C4-2B (cell line): ENCODE data around the gene GMDS.

Experiments
- H3K27ac ChIP-seq: fragments of 450-650 bp; 2 replicates; pipeline ENCODE4 v1.5.1; 2017
- CTCF ChIP-seq: fragments of 450-650 bp; conservative IDR thresholded peaks from 2 replicates; pipeline ENCODE4 v1.5.1; 2017; ENCODE audit warnings: mild to moderate bottlenecking
- ZFX ChIP-seq: fragments of 450-650 bp; IDR thresholded peaks from 2 replicates; pipeline ENCODE4 v1.6.1; 2017

Gene GMDS

GRCh38 chr6:1858196-1858595 lies 387.2 kb downstream of the GMDS start:
- TF ChIP-seq ZFX (no peak), CTCF (no peak)
- no peak overlapping the region for H3K27ac ChIP-seq

DNA sequence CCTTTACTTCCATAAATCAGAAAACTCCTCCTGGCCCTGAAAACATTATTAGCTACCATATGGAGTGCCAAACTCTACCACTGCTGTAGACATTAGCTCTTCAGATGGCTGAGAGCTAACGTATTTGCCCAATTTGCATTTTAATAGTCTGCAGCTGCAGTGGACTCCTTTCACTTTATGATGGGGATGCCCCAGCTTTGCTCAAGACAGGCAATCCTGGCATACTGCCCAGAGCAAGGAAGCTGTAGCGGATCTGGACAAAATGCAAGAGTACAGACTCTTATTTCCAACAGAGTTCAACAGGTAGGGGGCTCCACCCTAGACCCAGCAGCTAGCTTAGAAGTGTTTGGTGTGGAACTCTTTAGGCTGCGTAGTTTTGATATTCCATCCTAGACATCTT lies 389.0 kb downstream of the GMDS start:
- no peak for TF ChIP-seq CTCF
- no peak for TF ChIP-seq ZFX
- no peak overlapping the region for H3K27ac ChIP-seq

DNA sequence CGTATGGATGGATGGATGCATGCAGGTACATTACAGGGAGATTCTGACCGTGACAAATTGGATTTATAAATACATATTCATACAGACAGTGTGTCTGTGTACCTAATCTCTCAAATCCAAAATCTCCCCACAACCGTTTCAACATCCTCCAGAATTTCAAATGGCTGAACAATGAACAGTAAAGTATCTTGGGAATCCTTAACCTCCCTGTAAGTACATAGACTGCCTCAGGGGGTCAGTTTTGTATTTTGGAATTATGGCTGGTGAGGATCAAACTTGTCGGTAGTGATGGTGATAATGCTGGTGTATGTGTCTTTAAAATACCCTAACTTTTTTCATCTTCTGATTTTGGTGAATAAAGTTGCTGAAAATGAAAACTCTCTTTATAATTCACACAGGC lies 389.5 kb downstream of the GMDS start:
- no peak overlapping the region for H3K27ac ChIP-seq
- TF ChIP-seq CTCF (no peak), ZFX (no peak)

GRCh38 chr6:1854296-1854695 lies 391.1 kb downstream of the GMDS start:
- TF ChIP-seq CTCF = no peak
- no peak for TF ChIP-seq ZFX

DNA sequence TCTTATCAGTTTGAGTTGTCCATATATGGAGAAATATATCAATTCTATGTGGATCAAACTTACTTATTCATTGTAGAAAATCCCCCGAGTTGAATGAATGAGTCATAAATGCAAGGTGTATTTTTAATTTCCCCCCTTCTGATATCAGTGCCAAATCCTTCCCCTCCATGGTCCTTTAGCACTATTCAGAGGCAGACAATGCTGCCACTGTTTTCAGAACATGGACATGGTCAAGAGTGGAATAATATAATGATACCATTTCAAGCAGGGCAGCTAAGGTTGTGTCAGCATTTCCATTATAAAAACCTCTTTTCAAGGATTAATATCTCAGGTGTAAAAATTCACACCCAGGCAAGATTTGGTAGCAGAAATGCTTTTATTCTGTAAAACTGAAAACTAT lies 391.6 kb downstream of the GMDS start:
- no peak overlapping the region for H3K27ac ChIP-seq
- no peak for TF ChIP-seq CTCF
- TF ChIP-seq ZFX = no peak

More at GRCh38 chr6:1854296-1854695, 391.1 kb downstream of the GMDS start:
- no peak overlapping the region for H3K27ac ChIP-seq

GRCh38 chr6:1851681-1852456 lies 393.5 kb downstream of the GMDS start:
- no peak for TF ChIP-seq ZFX
- TF ChIP-seq CTCF = no peak
- H3K27ac ChIP-seq = no peak overlapping the region

- no peak overlapping the region for H3K27ac ChIP-seq
- TF ChIP-seq CTCF (no peak), ZFX (no peak)
These were observed 394.6 kb downstream of the GMDS start for GRCh38 chr6:1850840-1851157.
